Stimulated activated CD4-positive, alpha-beta T cell treated with anti-CD3 and anti-CD28 coated beads, TNF-alpha, amount 100 ng/mL, for 4 hours (primary cell): ENCODE results near the gene COLEC12.

Experiments
- DNase-seq, 3 experiments: peaks; one replicate each; pipeline ENCODE4 v3.0.0-alpha.2; 2020; ENCODE audit warnings: low read depth in 3 of 3

The COLEC12 gene

DNA sequence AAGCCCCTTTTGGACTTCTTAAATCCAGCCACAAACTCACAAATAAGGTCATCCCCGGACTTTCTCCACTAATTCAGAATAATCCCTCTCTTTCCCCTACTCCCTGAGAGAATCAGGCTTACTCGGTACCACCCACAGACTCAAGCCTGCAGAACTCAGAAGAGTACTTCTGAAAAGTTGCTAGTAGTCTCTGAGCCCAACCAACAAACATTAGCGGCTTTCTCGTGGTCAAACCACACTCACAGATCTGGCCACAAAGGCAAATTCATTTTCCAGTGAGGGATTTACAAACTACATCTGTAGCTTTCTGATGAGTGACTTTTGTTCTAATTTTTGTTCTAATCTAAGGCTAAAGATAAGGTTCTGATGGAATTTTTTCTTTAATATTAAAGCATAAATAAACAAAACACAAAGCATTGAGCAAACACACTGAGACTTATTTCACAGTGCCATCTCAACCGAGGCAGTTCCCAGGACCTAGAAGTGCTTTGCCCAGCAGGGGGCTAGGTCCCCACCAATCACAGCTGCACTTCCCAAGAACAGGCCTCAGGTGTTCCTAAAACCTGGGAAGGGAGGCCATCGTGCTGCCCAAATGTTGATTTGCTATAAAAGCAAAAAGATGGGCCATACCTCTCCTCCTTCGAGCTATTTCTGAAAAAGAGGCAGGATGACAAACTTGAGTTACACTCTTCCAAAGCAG lies 110.7 kb downstream of the COLEC12 start:
- no peak for DNase-seq

- no peak for DNase-seq
These were observed 112.3 kb downstream of the COLEC12 start for GRCh38 chr18:388200-388599.

DNA sequence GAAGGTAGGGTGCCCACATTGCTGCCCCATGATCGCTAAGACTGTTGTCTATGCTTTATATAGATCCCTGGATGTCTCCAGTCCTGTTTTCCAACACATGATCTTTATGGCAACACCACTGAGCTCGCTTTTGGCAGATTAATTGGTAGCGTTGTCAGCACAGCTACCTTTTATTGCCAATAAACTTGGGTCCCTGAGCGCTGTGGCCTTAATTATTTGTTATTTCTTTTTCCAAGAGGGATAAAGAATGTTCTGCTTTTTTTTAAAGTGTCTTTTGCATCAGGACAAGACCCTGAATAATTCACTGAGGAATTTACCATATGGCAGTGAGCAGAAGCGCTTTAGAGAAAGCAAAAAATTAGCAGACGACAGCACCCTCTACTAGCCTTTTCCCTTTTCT lies 113.5 kb downstream of the COLEC12 start:
- no peak for DNase-seq

- DNase-seq: no peak
These were observed 115.6 kb downstream of the COLEC12 start for GRCh38 chr18:384897-385296.

DNA sequence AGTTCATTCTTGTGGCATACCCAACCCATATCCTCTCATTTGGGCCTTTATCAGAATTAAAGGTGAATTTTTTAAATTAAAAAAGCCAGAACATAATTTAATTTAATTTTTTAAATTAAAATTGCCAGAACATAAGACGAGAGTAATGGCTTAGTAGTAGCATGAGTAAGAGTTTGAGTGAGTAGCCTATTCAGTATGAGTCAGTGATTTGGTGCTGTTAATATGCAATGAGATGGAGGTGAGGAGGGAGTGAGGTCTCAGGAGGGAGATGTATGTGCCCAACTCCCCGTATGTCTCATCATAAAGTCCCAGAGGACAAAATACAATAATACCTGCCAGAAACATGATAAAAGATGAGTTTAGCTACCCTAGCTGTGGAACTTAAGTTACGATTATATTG lies 117.4 kb downstream of the COLEC12 start:
- no peak for DNase-seq

GRCh38 chr18:382423-382984 lies 118.0 kb downstream of the COLEC12 start:
- DNase-seq: no peak

- no peak for DNase-seq
These were observed 120.7 kb downstream of the COLEC12 start for GRCh38 chr18:379681-380330.

- DNase-seq: no peak
These were observed 122.4 kb downstream of the COLEC12 start for GRCh38 chr18:378079-378478.

- no peak for DNase-seq
These were observed 123.4 kb downstream of the COLEC12 start for GRCh38 chr18:377088-377487.

GRCh38 chr18:376311-376710 lies 124.2 kb downstream of the COLEC12 start:
- DNase-seq: no peak

DNA sequence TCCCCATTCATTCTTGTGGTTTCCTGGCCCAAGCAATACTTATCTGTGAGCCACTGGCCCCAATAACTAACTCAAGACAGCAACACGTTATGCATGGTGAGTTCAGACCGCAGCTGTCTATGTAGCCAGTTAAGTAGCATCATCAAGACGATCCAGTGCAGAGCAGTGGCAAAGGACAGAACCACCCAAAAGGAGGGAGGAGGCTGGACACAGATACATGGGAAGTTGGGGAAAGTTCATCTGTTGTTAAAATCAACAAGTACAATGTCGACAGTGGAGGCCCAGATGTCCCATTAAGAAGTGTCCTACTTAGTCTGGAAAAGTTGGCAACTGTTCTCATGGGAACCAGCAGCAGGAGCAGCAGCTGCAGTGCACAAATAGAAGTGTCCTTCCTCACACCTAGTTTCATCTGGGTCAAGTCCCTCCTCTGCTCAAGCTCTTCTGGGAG lies 125.8 kb downstream of the COLEC12 start:
- DNase-seq: no peak

GRCh38 chr18:373780-374179 lies 126.7 kb downstream of the COLEC12 start:
- no peak for DNase-seq

DNA sequence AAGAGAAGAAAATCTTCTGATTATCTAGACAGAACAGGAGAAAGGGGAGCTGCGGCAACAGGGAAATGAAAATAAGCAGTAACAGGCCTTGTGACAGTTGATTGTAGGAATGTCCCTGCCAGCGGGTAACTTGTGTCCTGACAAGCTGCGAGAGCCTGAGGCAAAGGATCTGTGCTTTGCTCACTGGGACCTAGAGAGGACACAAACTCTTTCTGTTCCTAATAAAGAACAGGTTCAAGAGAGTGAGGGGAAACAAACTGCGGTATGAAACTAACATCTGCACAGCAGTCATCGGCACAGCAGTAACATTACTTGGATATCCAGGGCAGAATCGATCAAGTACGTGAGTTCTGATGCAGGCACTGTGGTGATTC lies 128.9 kb downstream of the COLEC12 start:
- DNase-seq: no peak

GRCh38 chr18:370751-371608 lies 129.5 kb downstream of the COLEC12 start:
- no peak for DNase-seq

GRCh38 chr18:369224-370015 lies 131.1 kb downstream of the COLEC12 start:
- no peak for DNase-seq

DNA sequence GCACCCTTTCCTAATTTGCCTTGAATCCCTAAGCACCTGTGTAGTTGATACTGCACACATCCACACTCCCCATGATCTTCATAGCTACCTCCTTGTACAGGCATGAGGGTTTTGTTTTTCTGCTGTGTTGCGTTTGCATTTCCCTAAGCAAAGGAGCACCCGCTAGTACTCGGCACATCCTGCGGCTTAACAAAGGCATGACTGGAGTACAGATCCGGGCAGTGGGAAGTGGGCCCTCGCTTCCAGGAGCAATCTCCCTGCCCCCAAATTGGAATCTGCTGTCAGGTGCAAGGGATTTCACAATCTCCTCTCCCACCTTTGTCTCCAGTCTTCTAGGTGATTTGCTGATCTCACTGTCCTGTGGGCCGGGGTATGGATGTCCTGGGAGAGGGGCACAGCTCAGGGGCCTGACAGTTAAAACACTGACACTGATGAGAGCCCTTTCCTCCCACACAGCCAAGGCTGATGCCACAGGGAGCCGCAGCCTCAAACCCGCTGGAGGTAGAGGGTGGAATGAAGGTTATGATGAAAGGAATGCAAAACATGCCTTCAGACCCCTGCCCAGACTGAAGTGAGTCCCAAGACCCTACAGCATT lies 133.9 kb downstream of the COLEC12 start:
- no peak for DNase-seq

GRCh38 chr18:365651-366050 lies 134.8 kb downstream of the COLEC12 start:
- no peak for DNase-seq

DNA sequence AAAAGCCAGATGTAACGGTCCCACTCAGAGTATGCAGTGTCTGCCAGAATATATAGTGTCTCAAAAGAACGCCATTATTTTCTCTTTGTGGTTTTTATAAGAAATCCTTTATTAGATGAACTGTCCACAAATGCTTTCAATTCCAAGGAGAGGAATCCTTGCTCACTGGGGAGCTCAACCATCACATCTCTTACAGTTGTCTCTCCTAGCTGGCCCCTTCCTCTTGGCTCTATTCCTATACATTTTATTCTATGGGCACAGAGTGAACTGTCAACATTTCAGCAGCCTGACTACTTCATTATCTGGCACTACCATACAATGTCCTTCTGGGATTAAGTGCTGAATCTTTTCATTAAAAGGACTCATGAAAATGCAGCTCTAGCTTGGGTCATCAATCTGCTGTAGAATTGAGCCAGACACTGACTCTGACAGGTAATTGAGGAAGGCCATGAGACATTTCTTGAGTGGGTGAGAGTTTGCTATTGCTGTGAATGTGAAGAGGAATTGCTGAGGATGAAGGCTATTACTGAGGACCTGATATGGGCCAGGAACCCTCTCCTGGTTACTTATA lies 136.2 kb downstream of the COLEC12 start:
- no peak for DNase-seq

DNA sequence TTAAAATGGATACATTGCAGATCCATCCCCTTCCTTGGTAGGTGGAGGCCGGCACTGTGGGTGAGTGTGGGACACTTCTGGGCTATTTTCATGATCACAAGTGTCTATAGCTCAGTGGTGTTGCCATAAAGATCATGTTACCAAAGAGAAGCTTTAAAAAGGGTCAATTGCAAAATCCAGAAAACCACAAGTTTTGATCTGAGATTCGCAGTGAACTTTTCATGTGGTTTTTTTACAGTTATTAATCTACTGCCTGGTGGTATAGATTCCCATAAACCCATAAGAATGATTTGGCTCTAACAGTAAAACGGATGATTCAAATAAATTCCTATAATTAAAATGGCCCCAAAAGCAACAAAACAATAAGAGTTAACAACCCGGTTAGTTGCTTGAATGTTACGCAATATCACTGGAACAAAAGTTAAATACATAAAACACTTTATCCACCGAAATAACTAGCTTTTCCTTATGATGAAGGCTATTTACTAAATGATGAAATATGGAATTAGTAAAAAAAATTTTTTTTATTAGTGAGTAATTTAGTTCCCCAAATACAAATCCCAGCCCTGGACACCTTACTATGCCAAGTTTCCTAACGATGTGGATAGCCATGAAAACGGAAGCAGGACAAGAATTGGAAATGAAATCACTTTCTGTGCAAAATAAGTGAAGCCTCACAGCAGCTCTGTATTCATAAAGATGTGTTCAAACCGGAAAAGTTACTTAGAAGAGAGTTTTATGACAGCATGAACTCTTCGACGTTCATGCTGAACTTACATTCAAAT lies 137.0 kb downstream of the COLEC12 start:
- DNase-seq: no peak
